H9 (cell line): ENCODE data around the gene LOXL1. TPM values are rescaled to one million over a fixed set of nuclear protein-coding genes. Genes with fewer than 3 reads are reported as not detected.
A peak's percentile ranks its signal among the peaks of the same experiment; 100 is the strongest.

Source experiments
- DNase-seq: peaks from one replicate; pipeline ENCODE4 v3.0.0-alpha.2; 2017
- H2AFZ ChIP-seq: one replicate; pipeline ENCODE4 v1.6.1; 2013; ENCODE audit warnings: mild to moderate bottlenecking, low read length, control low read depth, moderate library complexity
- H2AK5ac ChIP-seq: 2 replicates; pipeline ENCODE4 v1.6.1; 2013; ENCODE audit warnings: low read length, control low read depth, mixed read lengths; ENCODE audit not compliant: insufficient read length
- H2BK120ac ChIP-seq: one replicate; pipeline ENCODE4 v1.6.1; 2013; ENCODE audit warnings: low read depth, mild to moderate bottlenecking, low read length, control low read depth, inconsistent platforms; ENCODE audit not compliant: poor library complexity, severe bottlenecking
- H2BK12ac ChIP-seq: 2 replicates; pipeline ENCODE4 v1.6.1; 2013; ENCODE audit warnings: low read length, control low read depth, mixed read lengths, low read depth; ENCODE audit not compliant: insufficient read length
- H2BK15ac ChIP-seq: 2 replicates; pipeline ENCODE4 v1.6.1; 2013; ENCODE audit warnings: low read depth, low read length, control low read depth
- H2BK20ac ChIP-seq: one replicate; pipeline ENCODE4 v1.6.1; 2013; ENCODE audit warnings: low read depth, mild to moderate bottlenecking, low read length, control low read depth, inconsistent platforms; ENCODE audit not compliant: poor library complexity, severe bottlenecking
- H2BK5ac ChIP-seq: 2 replicates; pipeline ENCODE4 v1.6.1; 2013; ENCODE audit warnings: low read length, control low read depth, mixed read lengths; ENCODE audit not compliant: insufficient read length
- H3K14ac ChIP-seq: 2 replicates; pipeline ENCODE4 v1.6.1; 2013; ENCODE audit warnings: low read length, control low read depth; ENCODE audit not compliant: insufficient read depth
- H3K18ac ChIP-seq: 2 replicates; pipeline ENCODE4 v1.6.1; 2013; ENCODE audit warnings: low read depth, mild to moderate bottlenecking, mixed read lengths, low read length, control low read depth; ENCODE audit not compliant: insufficient read length
- H3K23ac ChIP-seq: 2 replicates; pipeline ENCODE4 v1.6.1; 2013; ENCODE audit warnings: low read length, control low read depth, mixed read lengths, low read depth; ENCODE audit not compliant: insufficient read length
- H3K23me2 ChIP-seq: 2 replicates; pipeline ENCODE4 v1.6.1; 2013; ENCODE audit warnings: low read depth, mild to moderate bottlenecking, mixed read lengths, low read length, control low read depth; ENCODE audit not compliant: insufficient read length, poor library complexity, severe bottlenecking
- H3K27ac ChIP-seq: 2 replicates; pipeline ENCODE4 v1.5.1; 2013; ENCODE audit warnings: low read length, control low read depth, mixed read lengths, low read depth; ENCODE audit not compliant: insufficient read length
- H3K27me3 ChIP-seq: 2 replicates; pipeline ENCODE4 v1.6.1; 2013; ENCODE audit warnings: low read length, control low read depth, inconsistent platforms; ENCODE audit not compliant: insufficient read depth
- H3K4ac ChIP-seq: 2 replicates; pipeline ENCODE4 v1.6.1; 2013; ENCODE audit warnings: low read depth, mild to moderate bottlenecking, control low read depth, inconsistent platforms, low read length, moderate library complexity
- H3K4me1 ChIP-seq: 2 replicates; pipeline ENCODE4 v1.6.1; 2013; ENCODE audit warnings: low read length, control low read depth, inconsistent platforms; ENCODE audit not compliant: insufficient read depth
- H3K4me2 ChIP-seq: 2 replicates; pipeline ENCODE4 v1.6.1; 2013; ENCODE audit warnings: low read length, control low read depth, mixed read lengths; ENCODE audit not compliant: insufficient read length, insufficient read depth
- H3K56ac ChIP-seq: 2 replicates; pipeline ENCODE4 v1.6.1; 2013; ENCODE audit warnings: low read depth, mild to moderate bottlenecking, mixed read lengths, low read length, control low read depth; ENCODE audit not compliant: insufficient read length
- H3K79me1 ChIP-seq: 2 replicates; pipeline ENCODE4 v1.6.1; 2013; ENCODE audit warnings: low read depth, mild to moderate bottlenecking, moderate library complexity, low read length, control low read depth, inconsistent platforms; ENCODE audit not compliant: insufficient read depth, poor library complexity, severe bottlenecking
- H3K79me2 ChIP-seq: 2 replicates; pipeline ENCODE4 v1.6.1; 2013; ENCODE audit warnings: low read length, control low read depth, inconsistent platforms; ENCODE audit not compliant: insufficient read depth
- H3K9ac ChIP-seq: 2 replicates; pipeline ENCODE4 v1.6.1; 2013; ENCODE audit warnings: low read length, control low read depth, mixed read lengths; ENCODE audit not compliant: insufficient read length; ENCODE audit errors: extremely low read depth
- H3K9me3 ChIP-seq: one replicate; pipeline ENCODE4 v1.6.1; 2013; ENCODE audit warnings: low read depth, low read length, inconsistent platforms; ENCODE audit not compliant: control insufficient read depth
- H3T11ph ChIP-seq: one replicate; pipeline ENCODE4 v1.6.1; 2013; ENCODE audit warnings: mild to moderate bottlenecking, low read length, control low read depth, inconsistent platforms
- H4K20me1 ChIP-seq: one replicate; pipeline ENCODE4 v1.6.1; 2013; ENCODE audit not compliant: control insufficient read depth, insufficient read length, insufficient read depth
- H4K5ac ChIP-seq: 2 replicates; pipeline ENCODE4 v1.6.1; 2013; ENCODE audit warnings: low read depth, mild to moderate bottlenecking, mixed read lengths, low read length, control low read depth; ENCODE audit not compliant: insufficient read length
- H4K8ac ChIP-seq: replicated peaks from 2 replicates; pipeline ENCODE4 v1.6.1; 2013; ENCODE audit warnings: low read length, control low read depth, mixed read lengths, low read depth; ENCODE audit not compliant: insufficient read length
- H4K91ac ChIP-seq: 2 replicates; pipeline ENCODE4 v1.6.1; 2013; ENCODE audit warnings: low read depth, mild to moderate bottlenecking, moderate library complexity, mixed read lengths, low read length, control low read depth; ENCODE audit not compliant: insufficient read length
- H3K27ac Mint-ChIP-seq, 3 experiments: 2 replicates in 2 of 3; 3 replicates in 1 of 3; pipeline ENCODE4 v1.8.0; 2020 to 2021; ENCODE audit warnings: mixed read lengths in 3 of 3, mild to moderate bottlenecking in 1 of 3, moderate library complexity in 1 of 3
- H3K27me3 Mint-ChIP-seq: 2 replicates; pipeline ENCODE4 v1.8.0; 2021; ENCODE audit warnings: low read depth, mild to moderate bottlenecking, moderate library complexity, mixed read lengths
- H3K36me3 Mint-ChIP-seq, 3 experiments: 2 replicates in 2 of 3; 3 replicates in 1 of 3; pipeline ENCODE4 v1.8.0; 2020 to 2021; ENCODE audit warnings: low read depth in 3 of 3, mixed read lengths in 3 of 3; ENCODE audit not compliant: insufficient read depth in 1 of 3
- H3K4me1 Mint-ChIP-seq, 2 experiments: 2 replicates each; pipeline ENCODE4 v1.8.0; 2020; ENCODE audit warnings: mixed read lengths in 2 of 2
- H3K4me3 Mint-ChIP-seq, 2 experiments: 2 replicates in 1 of 2; 3 replicates in 1 of 2; pipeline ENCODE4 v1.8.0; 2020 to 2021; ENCODE audit warnings: mild to moderate bottlenecking in 2 of 2, mixed read lengths in 2 of 2, moderate library complexity in 1 of 2
- H3K9me3 Mint-ChIP-seq, 2 experiments: 2 replicates in 1 of 2; 3 replicates in 1 of 2; pipeline ENCODE4 v1.8.0; 2020; ENCODE audit warnings: mild to moderate bottlenecking in 2 of 2, mixed read lengths in 2 of 2, moderate library complexity in 1 of 2
- WGBS: extraction: QIAGEN DNeasy Blood & Tissue Kit; methylation state at CpG from one replicate; pipeline ENCODE4 v1.1.7; 2013; ENCODE audit warnings: missing lambda C conversion rate, low lambda C conversion rate, mixed read lengths; ENCODE audit not compliant: insufficient read length; ENCODE audit errors: extremely low coverage; 5-methylcytosine and 5-hydroxymethylcytosine counted together
- total RNA-seq: library from RNA; stranded (reverse); gene quantifications from 2 replicates; pipeline ENCODE4 v1.2.1, GENCODE V29; 2021
- TF ChIP-seq, protein P1 (sequence below): fragments of 200-600 bp; sonication (generic); conservative IDR thresholded peaks from 3 replicates; pipeline ENCODE4 v1.8.0; 2021; ENCODE audit warnings: antibody characterized with exemption, mild to moderate bottlenecking

LOXL1 gene
- total RNA-seq, 1 experiment from 2014 or later, result 9.1 TPM

GRCh38 chr15:73965758-73966113, 39.5 kb downstream of the LOXL1 start:
- no peak overlapping the region for H2BK120ac ChIP-seq
- DNase-seq, result no peak
- no peak overlapping the region for H2BK15ac ChIP-seq
- no peak overlapping the region for H3K4ac ChIP-seq
- peaks cover 24 to 40% of the 10 kb centered on the region in 2 experiments for H3K4me1 Mint-ChIP-seq
- H4K5ac ChIP-seq, result no peak overlapping the region
- no peaks in the 10 kb centered on the region for H4K20me1 ChIP-seq
- no peaks in the 10 kb centered on the region for H3K23me2 ChIP-seq
- H3K4me1 ChIP-seq, result peaks cover 4% of the 10 kb centered on the region; the same call in 1 of the 2 replicates
- no peak overlapping the region for H3K23ac ChIP-seq
- no peaks in the 10 kb centered on the region for H3K27me3 ChIP-seq
- H3K4me3 Mint-ChIP-seq, result 0 out of 5 replicates have a peak overlapping the region, but pooled peaks of 1 of the 2 experiments have one; percentile 7
- H3K27me3 Mint-ChIP-seq, result peaks cover 4% of the 10 kb centered on the region
- H3K9ac ChIP-seq, result no peak overlapping the region
- no peaks in the 10 kb centered on the region for H3K9me3 Mint-ChIP-seq
- H2BK20ac ChIP-seq, result no peak overlapping the region
- H3T11ph ChIP-seq, result no peak overlapping the region
- no peak overlapping the region for H2BK12ac ChIP-seq
- H3K56ac ChIP-seq, result no peak overlapping the region
- H3K9me3 ChIP-seq, result no peaks in the 10 kb centered on the region
- H2AFZ ChIP-seq, result no peak overlapping the region
- no peak overlapping the region for H4K91ac ChIP-seq
- H3K18ac ChIP-seq, result no peak overlapping the region
- H3K79me1 ChIP-seq, result no peaks in the 10 kb centered on the region
- TF ChIP-seq, protein P1, sequence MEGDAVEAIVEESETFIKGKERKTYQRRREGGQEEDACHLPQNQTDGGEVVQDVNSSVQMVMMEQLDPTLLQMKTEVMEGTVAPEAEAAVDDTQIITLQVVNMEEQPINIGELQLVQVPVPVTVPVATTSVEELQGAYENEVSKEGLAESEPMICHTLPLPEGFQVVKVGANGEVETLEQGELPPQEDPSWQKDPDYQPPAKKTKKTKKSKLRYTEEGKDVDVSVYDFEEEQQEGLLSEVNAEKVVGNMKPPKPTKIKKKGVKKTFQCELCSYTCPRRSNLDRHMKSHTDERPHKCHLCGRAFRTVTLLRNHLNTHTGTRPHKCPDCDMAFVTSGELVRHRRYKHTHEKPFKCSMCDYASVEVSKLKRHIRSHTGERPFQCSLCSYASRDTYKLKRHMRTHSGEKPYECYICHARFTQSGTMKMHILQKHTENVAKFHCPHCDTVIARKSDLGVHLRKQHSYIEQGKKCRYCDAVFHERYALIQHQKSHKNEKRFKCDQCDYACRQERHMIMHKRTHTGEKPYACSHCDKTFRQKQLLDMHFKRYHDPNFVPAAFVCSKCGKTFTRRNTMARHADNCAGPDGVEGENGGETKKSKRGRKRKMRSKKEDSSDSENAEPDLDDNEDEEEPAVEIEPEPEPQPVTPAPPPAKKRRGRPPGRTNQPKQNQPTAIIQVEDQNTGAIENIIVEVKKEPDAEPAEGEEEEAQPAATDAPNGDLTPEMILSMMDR, result no peak
- H3K27ac Mint-ChIP-seq, result no peak overlapping the region; a peak in 1 of 7 replicates
- no peak overlapping the region for H3K27ac ChIP-seq
- H3K14ac ChIP-seq, result no peak overlapping the region
- H2AK5ac ChIP-seq, result no peak overlapping the region
- no peak overlapping the region for H2BK5ac ChIP-seq
- H3K79me2 ChIP-seq, result no peaks in the 10 kb centered on the region
- H3K36me3 Mint-ChIP-seq, result no peaks in the 10 kb centered on the region
- WGBS, result no CpG with 5 or more reads among the region's 2 CpGs
- no peak overlapping the region for H4K8ac ChIP-seq
- no peak overlapping the region for H3K4me2 ChIP-seq
